OCI-LY3 (cell line): ENCODE data around the gene RER1.

Experiments
- H2AFZ ChIP-seq: fragments of 200-600, 300-600 bp; shearing (Covaris generic); 2 replicates; pipeline ENCODE4 v1.6.0; 2014; ENCODE audit warnings: antibody characterized with exemption, low read depth, low read length
- H3K27ac ChIP-seq: fragments of 200-600, 300-600 bp; sonication (generic); 2 replicates; pipeline ENCODE4 v1.5.1; 2014; ENCODE audit warnings: mild to moderate bottlenecking, low read length, moderate library complexity, mixed read lengths
- H3K27me3 ChIP-seq: fragments of 200-600, 300-600 bp; sonication (generic); 2 replicates; pipeline ENCODE4 v1.6.1; 2014; ENCODE audit warnings: low read depth, low read length, mixed read lengths
- H3K36me3 ChIP-seq: fragments of 200-600, 300-600 bp; sonication (generic); replicated peaks from 2 replicates; pipeline ENCODE3; 2014; ENCODE audit warnings: low read depth, low read length, mixed read lengths
- H3K4me1 ChIP-seq: fragments of 300-600, 200-600 bp; sonication (generic); 2 replicates; pipeline ENCODE4 v1.6.1; 2014; ENCODE audit warnings: low read length, mixed read lengths
- H3K4me2 ChIP-seq: fragments of 200-600, 300-600 bp; sonication (generic); 2 replicates; pipeline ENCODE4 v1.6.1; 2014; ENCODE audit warnings: low read length, mixed read lengths
- H3K4me3 ChIP-seq: fragments of 300-600, 200-600 bp; sonication (generic); 2 replicates; pipeline ENCODE4 v1.5.1; 2014; ENCODE audit warnings: antibody characterized with exemption, mild to moderate bottlenecking, low read length, moderate library complexity
- H3K79me2 ChIP-seq: fragments of 300-600, 200-600 bp; shearing (Covaris generic); 2 replicates; pipeline ENCODE4 v1.6.1; 2014; ENCODE audit warnings: mild to moderate bottlenecking, low read length, mixed read lengths
- H3K9ac ChIP-seq: fragments of 300-600, 200-600 bp; shearing (Covaris generic); 2 replicates; pipeline ENCODE4 v1.6.0; 2014; ENCODE audit warnings: mild to moderate bottlenecking, low read length, moderate library complexity
- H3K9me3 ChIP-seq: fragments of 200-600, 300-600 bp; shearing (Covaris generic); 2 replicates; pipeline ENCODE4 v1.6.1; 2014; ENCODE audit warnings: low read length, mixed read lengths; ENCODE audit not compliant: insufficient read depth
- H4K20me1 ChIP-seq: fragments of 200-600, 300-600 bp; sonication (generic); 2 replicates; pipeline ENCODE4 v1.6.1; 2016; ENCODE audit warnings: low read length, mixed read lengths; ENCODE audit not compliant: insufficient read depth
- CTCF ChIP-seq: fragments of 200-600, 300-600 bp; sonication (generic); IDR thresholded peaks from 2 replicates; pipeline ENCODE4 v1.5.1; 2014; ENCODE audit warnings: antibody characterized with exemption, low read length, low read depth
- EZH2phosphoT487 ChIP-seq: fragments of 200-600 bp; shearing (Covaris generic); IDR thresholded peaks from 2 replicates; pipeline ENCODE4 v1.6.1; 2018; ENCODE audit warnings: antibody characterized with exemption, mixed run types, low read depth

The RER1 gene

GRCh38 chr1:2355373-2356261, 36.0 kb upstream of the RER1 start:
- Histone ChIP-seq H2AFZ (no peak overlapping the region), H4K20me1 (no peaks in the 10 kb centered on the region), H3K27me3 (no peaks in the 10 kb centered on the region), H3K36me3 (no peaks in the 10 kb centered on the region), H3K4me1 (no peaks in the 10 kb centered on the region), H3K4me3 (no peak overlapping the region), H3K27ac (no peak overlapping the region), H3K79me2 (no peaks in the 10 kb centered on the region), H3K9ac (no peak overlapping the region), H3K9me3 (no peaks in the 10 kb centered on the region), H3K4me2 (no peak overlapping the region)
- no peak for TF ChIP-seq EZH2phosphoT487
- no peak for TF ChIP-seq CTCF

GRCh38 chr1:2356401-2356800, 35.2 kb upstream of the RER1 start:
- H4K20me1 ChIP-seq: no peaks in the 10 kb centered on the region
- no peak overlapping the region for H3K4me2 ChIP-seq

GRCh38 chr1:2356911-2357845, 34.5 kb upstream of the RER1 start:
- no peaks in the 10 kb centered on the region for H3K4me1 ChIP-seq
- no peaks in the 10 kb centered on the region for H3K27me3 ChIP-seq
- TF ChIP-seq EZH2phosphoT487: no peak
- no peak for TF ChIP-seq CTCF
- H3K27ac ChIP-seq: no peak overlapping the region
- H2AFZ ChIP-seq: no peak overlapping the region
- H3K9me3 ChIP-seq: no peaks in the 10 kb centered on the region
- H3K36me3 ChIP-seq: no peaks in the 10 kb centered on the region
- H3K4me3 ChIP-seq: no peak overlapping the region
- no peaks in the 10 kb centered on the region for H3K79me2 ChIP-seq
- no peaks in the 10 kb centered on the region for H4K20me1 ChIP-seq
- no peak overlapping the region for H3K9ac ChIP-seq
- no peak overlapping the region for H3K4me2 ChIP-seq

More at GRCh38 chr1:2356401-2356800, 35.2 kb upstream of the RER1 start:
- no peaks in the 10 kb centered on the region for H3K27me3 ChIP-seq
- H3K36me3 ChIP-seq: no peaks in the 10 kb centered on the region
- no peak overlapping the region for H3K27ac ChIP-seq
- no peak overlapping the region for H2AFZ ChIP-seq
- H3K9me3 ChIP-seq: no peaks in the 10 kb centered on the region
- TF ChIP-seq CTCF (no peak), EZH2phosphoT487 (no peak)
- no peak overlapping the region for H3K4me3 ChIP-seq
- no peak overlapping the region for H3K9ac ChIP-seq
- no peaks in the 10 kb centered on the region for H3K4me1 ChIP-seq
- H3K79me2 ChIP-seq: no peaks in the 10 kb centered on the region

DNA sequence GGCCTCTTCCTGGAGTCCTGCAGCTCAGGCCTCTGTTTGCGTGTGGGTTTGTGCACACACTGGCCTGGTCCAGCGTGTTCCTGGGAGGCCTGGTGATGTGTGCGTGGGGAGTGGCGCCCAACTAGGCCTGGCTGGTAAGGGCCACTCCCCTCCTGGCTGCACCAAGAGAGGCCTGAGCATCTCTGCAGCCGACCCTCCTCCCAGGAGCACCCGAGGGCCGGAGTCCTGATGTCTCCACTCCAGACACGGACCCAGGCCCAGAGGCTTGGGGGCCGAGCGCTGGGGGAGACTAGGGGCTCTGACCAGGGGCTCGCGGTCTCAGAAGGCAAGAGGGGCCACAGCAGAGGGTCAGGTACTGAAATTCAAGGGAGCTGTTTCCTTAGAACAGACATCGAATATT, 33.6 kb upstream of the RER1 start:
- TF ChIP-seq CTCF (no peak), EZH2phosphoT487 (no peak)
- H3K27me3 ChIP-seq: no peaks in the 10 kb centered on the region
- no peak overlapping the region for H3K27ac ChIP-seq
- no peaks in the 10 kb centered on the region for H3K4me1 ChIP-seq
- no peaks in the 10 kb centered on the region for H3K36me3 ChIP-seq
- H3K79me2 ChIP-seq: no peaks in the 10 kb centered on the region
- no peaks in the 10 kb centered on the region for H4K20me1 ChIP-seq
- H3K4me3 ChIP-seq: no peak overlapping the region
- no peak overlapping the region for H3K9ac ChIP-seq
- H2AFZ ChIP-seq: no peak overlapping the region
- H3K4me2 ChIP-seq: no peak overlapping the region
- no peaks in the 10 kb centered on the region for H3K9me3 ChIP-seq
